ENCODE measurements around the gene EFNA4.
A peak's percentile ranks its signal among the peaks of the same experiment; 100 is the strongest.

Gene EFNA4, protein sequence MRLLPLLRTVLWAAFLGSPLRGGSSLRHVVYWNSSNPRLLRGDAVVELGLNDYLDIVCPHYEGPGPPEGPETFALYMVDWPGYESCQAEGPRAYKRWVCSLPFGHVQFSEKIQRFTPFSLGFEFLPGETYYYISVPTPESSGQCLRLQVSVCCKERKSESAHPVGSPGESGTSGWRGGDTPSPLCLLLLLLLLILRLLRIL

DNA sequence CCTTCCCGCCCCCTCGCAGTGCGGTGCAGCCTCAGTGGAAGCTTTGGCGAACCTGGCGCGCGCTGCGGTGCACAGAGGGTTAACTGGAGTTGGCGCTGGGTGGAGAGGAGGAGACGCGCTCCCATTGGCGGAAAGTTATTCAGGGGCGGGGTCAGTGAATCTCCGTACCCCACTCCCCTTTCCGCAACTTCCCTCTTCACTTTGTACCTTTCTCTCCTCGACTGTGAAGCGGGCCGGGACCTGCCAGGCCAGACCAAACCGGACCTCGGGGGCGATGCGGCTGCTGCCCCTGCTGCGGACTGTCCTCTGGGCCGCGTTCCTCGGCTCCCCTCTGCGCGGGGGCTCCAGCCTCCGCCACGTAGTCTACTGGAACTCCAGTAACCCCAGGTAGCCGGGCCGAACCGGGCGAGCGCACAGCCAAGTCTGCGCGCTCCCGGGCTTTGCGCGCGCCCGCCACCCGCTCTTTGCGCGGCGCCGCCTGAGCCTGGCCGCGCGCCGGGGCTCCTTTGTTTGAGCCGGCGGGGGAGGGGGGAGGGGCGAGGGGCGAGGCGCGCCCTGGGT is at the start of gene EFNA4:
TSS of gene EFNA4 (plus strand) at position 191 of the 561 bp plus-strand sequence. CDS start at position 275, 84 bp downstream.
- DNase-seq (ENCODE audit: low read depth), result no peak

GRCh38 chr1:155014709-155015508 is 48.6 kb upstream of the EFNA4 start:
- no peak for DNase-seq (ENCODE audit: low read depth)

- no peak for DNase-seq (ENCODE audit: low read depth)
These were observed 47.9 kb upstream of the EFNA4 start for GRCh38 chr1:155015527-155016230.

- no peak for DNase-seq (ENCODE audit: low read depth)
These were observed 47.2 kb upstream of the EFNA4 start for GRCh38 chr1:155016231-155016831.

DNA sequence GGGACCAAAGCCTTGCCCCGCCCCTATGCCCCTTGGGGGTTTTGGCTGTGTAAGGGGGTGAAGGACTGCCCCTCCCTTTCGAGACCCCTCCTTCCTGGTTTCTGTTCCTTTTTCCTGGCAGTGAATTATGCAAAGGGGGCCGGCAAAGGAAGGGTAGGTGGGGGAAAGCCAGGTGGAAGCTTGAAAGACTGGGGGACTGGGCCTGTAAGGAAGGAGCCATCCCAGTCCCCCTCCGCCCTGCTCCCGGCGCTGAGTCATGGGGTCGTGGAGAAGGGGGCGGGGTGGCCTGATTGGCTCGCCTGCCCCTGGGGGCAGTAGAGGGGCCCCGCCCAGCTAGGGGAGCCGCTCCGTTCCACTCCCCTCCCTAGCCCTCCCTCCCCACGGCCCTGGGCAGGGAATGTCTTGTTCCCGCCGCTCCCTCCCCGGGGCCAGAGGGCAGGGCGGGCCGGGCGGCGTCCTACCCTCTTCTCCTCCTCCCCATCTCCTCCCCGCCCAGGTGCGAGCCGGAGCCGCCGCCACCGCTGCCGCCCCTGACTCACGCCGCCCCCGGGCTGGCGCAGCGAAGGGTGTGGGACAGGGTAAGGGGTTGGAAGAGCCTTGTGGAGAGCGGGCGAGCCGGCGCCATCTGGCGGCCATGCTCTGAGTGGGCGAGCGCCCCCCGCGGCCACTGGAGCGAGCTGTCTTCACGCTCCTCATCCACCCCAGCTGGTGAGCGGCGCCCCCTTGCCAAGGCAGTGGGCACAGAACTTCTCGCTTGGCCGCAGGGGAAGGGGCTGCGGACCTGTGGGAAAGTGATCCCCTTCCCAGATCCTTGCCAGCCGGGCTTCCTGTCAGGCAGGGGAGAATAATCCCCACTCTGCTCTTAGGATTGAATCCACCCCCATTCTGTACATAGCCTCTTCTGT is 46.2 kb upstream of the EFNA4 start:
- peak; percentile 80 for DNase-seq (ENCODE audit: low read depth)

- DNase-seq (ENCODE audit: low read depth), result no peak
These were observed 45.6 kb upstream of the EFNA4 start for GRCh38 chr1:155017946-155018316.

DNA sequence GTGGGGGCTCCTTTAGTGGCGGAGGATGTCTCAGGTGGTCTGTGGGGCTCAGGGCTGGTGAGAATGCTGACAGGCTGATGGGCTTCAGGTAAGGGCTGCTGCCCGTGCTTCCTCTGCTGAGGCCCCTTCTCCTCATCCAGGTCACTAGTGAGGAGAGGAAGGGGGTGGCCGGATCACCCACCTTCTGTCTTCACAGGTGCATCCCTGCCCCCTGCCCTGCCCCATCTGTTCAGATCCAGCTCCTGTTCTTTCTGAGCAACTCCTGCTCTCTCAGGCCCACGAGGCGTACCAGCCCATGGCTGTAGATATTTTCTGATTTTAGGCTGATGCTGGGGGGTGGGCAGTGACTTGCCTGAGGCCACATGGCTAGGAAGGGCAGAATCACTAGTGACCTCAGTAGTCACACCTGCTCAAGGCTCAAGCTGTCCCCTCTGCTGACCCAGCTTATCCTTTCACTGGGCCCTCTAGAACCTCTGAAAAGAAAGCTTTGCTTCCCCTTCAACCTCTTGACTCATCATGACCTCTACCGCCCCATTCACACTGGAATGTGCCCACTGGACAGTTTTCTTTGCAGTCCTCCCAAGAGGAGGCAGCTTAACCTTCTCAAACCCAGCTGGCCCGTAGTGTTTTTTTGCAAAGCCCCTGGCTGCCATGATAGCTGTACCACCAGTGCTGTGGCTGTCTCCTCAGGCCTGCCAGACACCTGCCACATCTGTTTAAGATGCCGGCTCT is 44.8 kb upstream of the EFNA4 start:
- DNase-seq (ENCODE audit: low read depth), result no peak

DNA sequence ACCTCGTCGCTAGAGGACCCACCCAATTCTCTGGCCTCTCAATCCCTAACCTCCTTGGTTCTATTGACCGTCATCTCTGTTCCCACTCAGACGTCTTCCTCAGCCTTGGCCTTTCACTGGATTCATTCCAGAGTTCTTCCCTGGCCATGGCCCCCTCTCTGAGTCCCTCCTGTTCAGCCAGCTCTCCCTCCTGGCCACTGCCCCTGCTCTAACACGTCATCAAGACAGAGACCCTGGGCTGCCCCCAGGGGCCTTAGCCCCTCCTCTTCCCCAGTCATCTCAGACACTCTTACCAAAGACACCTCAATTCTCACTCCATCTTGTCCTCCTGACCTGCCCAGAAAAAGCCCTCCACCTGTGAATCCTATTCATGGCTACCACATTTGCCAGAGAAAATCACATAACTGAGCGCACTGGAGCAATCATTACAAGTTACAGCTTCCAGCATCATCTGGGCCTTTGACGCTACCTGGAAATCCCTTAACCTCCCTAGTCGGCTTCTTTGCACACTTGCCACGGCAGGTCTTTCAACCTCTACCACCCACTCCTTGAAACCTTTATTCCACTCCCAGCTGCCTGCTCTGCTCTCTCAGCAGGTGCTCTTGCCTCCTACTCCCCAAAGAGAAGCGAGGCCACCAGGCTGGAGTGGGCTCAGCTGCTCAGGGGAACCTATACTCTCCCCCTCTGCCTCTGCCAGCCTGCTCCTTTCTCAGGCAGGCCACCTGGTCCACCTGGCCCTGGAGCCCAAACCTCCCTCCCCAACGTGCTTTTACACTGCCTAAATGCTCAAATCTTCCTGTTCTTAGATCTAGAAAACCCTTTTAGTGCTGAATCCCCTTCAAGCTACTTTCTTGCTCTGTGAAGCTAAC is 43.9 kb upstream of the EFNA4 start:
- DNase-seq (ENCODE audit: low read depth), result no peak

DNA sequence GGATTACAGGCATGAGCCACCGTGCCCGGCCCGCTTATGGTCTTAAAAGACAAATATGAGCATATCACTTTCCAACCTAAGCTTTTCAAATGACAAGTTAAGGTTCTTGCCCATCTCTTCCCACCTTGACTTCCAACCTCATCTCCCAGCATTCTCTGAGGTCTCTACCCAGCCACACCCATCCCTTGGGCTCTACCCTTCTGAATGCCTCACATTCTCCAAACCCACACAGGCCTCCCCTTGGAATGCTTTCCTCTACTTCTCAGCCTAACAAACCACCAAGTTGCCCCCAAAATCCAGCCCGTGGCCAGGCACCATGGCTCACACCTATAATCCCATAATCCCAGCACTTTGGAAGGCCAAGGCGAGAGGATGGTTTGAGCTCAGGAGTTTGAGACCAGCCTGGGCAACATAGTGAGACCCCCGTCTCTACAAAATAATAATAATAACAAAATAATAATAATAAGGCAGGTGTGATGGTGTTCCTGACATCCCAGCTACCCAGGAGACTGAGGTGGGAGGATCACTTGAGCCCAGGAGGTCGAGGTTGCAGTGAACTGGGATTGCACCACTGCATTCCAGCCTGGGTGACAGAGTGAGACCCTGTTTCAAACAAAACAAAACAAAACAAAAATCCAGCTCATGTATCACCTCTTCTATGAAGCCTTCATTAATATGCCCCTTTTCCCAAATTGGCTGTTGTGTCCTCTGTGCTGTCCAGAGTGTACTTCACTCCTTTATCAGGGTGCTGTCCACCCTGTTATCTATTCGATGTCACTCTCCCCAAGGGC is 41.2 kb upstream of the EFNA4 start:
- DNase-seq (ENCODE audit: low read depth), result no peak

DNA sequence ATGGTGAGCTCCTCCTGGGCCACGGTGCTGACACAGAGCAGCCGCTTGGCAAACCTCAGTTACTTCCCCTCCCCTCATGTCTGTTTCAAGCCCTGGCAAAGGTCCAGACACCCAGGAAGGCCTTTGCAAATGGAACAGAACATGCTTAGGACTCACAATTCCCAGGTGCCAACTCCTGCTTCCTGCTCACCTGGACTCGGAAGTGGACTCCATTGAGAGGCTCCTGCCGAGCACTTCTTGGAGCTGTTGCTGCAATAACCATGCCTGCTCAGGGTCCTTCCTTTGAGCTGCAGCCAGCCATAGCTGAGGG is 40.7 kb upstream of the EFNA4 start:
- DNase-seq (ENCODE audit: low read depth), result no peak

DNA sequence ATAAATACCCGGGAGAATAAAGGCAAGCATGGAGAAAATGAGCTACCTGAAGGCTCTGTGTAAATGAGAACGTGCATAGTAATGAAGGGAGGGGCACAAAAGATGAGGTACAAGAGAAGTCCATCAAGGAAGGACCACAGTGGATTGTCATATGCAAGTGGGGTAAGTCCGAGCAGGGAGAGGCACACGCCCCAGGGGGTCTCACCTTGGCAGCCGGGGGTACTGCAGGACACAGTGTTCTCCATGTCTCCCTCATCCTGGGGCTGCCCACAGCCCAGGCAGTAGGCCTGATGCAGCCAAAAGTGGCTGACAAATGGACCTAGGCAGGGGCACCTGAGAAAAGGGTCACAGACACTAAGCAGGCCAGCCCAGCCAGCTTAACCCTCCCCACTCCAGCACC is 39.9 kb upstream of the EFNA4 start:
- no peak for DNase-seq (ENCODE audit: low read depth)

- no peak for DNase-seq (ENCODE audit: low read depth)
These were observed 39.2 kb upstream of the EFNA4 start for GRCh38 chr1:155024315-155024714.

- no peak for DNase-seq (ENCODE audit: low read depth)
These were observed 37.4 kb upstream of the EFNA4 start for GRCh38 chr1:155026154-155026553.

DNA sequence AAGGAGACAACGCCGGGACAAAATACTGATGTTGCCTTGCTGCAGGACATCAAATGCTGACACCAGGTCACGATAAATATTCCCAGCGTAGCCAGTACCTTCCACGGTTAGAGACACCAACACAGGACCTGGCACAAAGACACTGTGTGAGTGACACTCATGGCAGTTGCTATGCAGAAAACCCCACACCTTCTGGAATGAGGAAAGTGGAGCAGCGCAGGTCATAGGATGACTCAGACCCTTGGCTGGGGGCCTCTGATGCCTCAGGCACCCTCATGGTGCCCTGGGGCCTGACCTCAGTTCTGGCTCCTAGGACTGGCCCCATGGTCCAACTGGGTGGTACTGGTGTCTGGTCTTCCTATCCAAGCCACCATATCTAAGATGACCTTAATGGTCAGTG is 37.0 kb upstream of the EFNA4 start:
- no peak for DNase-seq (ENCODE audit: low read depth)

- no peak for DNase-seq (ENCODE audit: low read depth)
These were observed 33.9 kb upstream of the EFNA4 start for GRCh38 chr1:155029513-155030242.

GRCh38 chr1:155030243-155030795 is 33.2 kb upstream of the EFNA4 start:
- DNase-seq (ENCODE audit: low read depth), result no peak

DNA sequence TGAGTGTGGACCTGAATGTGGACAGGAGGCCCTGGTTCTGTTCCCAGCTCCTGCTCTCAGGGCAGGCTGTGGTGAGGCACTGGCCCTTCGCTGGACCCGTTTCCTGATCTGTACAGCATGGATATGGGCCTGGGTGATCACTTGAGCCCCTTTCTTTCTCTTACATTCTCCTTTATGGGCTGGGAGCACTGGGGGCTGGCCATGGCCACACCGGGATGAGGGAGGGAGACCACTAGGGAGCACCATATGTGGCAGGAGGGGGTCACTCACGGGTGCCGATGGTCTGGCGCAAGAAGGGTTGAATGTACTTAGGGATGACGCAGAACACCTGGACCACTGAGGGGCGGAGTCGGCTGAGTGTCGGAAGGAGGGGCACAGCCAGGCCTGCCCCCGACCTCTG is 32.6 kb upstream of the EFNA4 start:
- DNase-seq (ENCODE audit: low read depth), result no peak

GRCh38 chr1:155032886-155033285 is 30.7 kb upstream of the EFNA4 start:
- no peak for DNase-seq (ENCODE audit: low read depth)
